PC-9 (cell line): ENCODE data around the gene CRYBG1.

ENCODE experiments used
- EZH2 ChIP-seq: fragments of 200-600 bp; sonication (generic); IDR thresholded peaks from 2 replicates; pipeline ENCODE4 v1.8.0; 2017; ENCODE audit warnings: antibody characterized with exemption, low read depth
- TF ChIP-seq, protein P1 (sequence below): fragments of 200-600 bp; sonication (generic); conservative IDR thresholded peaks from 2 replicates; pipeline ENCODE4 v1.6.1; 2017; ENCODE audit warnings: mixed run types, antibody characterized with exemption, mild to moderate bottlenecking, moderate library complexity

DNA sequence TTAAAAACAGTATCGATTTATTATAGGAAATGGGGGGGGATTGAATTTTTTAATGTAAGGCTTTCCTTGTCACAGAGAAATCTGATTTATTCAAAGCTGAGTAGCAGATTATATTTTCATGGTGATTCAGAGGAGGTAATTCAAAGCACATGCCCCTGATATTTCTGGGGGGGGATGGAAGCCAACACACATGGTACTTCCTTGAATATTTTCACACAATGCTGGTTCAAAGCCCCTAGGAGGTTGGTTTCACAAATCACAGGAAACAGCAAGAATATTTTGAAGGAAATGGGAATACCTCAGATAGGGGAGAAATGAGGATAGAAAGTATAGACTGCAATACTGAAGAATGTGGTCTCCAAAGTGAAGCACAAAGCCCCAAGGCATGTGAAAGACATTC lies 170.0 kb downstream of the CRYBG1 start:
- no peak for TF ChIP-seq EZH2
- TF ChIP-seq, protein P1, sequence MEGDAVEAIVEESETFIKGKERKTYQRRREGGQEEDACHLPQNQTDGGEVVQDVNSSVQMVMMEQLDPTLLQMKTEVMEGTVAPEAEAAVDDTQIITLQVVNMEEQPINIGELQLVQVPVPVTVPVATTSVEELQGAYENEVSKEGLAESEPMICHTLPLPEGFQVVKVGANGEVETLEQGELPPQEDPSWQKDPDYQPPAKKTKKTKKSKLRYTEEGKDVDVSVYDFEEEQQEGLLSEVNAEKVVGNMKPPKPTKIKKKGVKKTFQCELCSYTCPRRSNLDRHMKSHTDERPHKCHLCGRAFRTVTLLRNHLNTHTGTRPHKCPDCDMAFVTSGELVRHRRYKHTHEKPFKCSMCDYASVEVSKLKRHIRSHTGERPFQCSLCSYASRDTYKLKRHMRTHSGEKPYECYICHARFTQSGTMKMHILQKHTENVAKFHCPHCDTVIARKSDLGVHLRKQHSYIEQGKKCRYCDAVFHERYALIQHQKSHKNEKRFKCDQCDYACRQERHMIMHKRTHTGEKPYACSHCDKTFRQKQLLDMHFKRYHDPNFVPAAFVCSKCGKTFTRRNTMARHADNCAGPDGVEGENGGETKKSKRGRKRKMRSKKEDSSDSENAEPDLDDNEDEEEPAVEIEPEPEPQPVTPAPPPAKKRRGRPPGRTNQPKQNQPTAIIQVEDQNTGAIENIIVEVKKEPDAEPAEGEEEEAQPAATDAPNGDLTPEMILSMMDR, result no peak
